ENCODE measurements around the gene NKAIN1.

- TF ChIP-seq CTCF (IDR thresholded peaks at IDR 0.05; ENCODE audit: low read depth, low read length) (no peak), EZH2phosphoT487 (IDR thresholded peaks at IDR 0.05; ENCODE audit: low read depth) (no peak)
These were observed 58.0 kb downstream of the NKAIN1 start for GRCh38 chr1:31181515-31182343.
